PFSK-1 (cell line): ENCODE measurements around the gene TAP1. TPM values are rescaled to one million over a fixed set of nuclear protein-coding genes. Genes with fewer than 3 reads are reported as not detected.

Experiments
- FOXP2 ChIP-seq: optimal IDR thresholded peaks from 2 replicates; pipeline ENCODE3; 2011; ENCODE audit warnings: borderline replicate concordance, control low read depth, inconsistent platforms; ENCODE audit not compliant: insufficient read depth; ENCODE audit errors: extremely low read length, extremely low read depth
- POLR2AphosphoS5 ChIP-seq: IDR thresholded peaks from 2 replicates; pipeline ENCODE4 v1.6.1; 2012; ENCODE audit warnings: low read depth, mild to moderate bottlenecking, control low read depth, low read length, moderate library complexity
- SIN3A ChIP-seq: IDR thresholded peaks from 2 replicates; pipeline ENCODE4 v1.6.1; 2012; ENCODE audit warnings: mild to moderate bottlenecking, low read length, moderate library complexity, borderline replicate concordance; ENCODE audit not compliant: insufficient read depth
- TAF1 ChIP-seq: IDR thresholded peaks from 2 replicates; pipeline ENCODE4 v1.6.1; 2012; ENCODE audit warnings: low read length, control low read depth, borderline replicate concordance; ENCODE audit not compliant: insufficient read depth
- polyA plus RNA-seq: library from polyadenylated mRNA; unstranded; fragments of >200 nt; gene quantifications from one replicate; pipeline ENCODE4 v1.2.1, GENCODE V29; 2012; ENCODE audit warnings: low read depth, missing spikeins; ENCODE audit not compliant: insufficient read length
- TF ChIP-seq, protein P1 (sequence below), 2 experiments: IDR thresholded peaks; 2 replicates each; pipeline versions ENCODE4 v1.6.1 to v1.8.0; 2011 to 2012; ENCODE audit warnings: low read depth in 2 of 2, low read length in 2 of 2, control low read depth in 1 of 2, inconsistent platforms in 1 of 2, mild to moderate bottlenecking in 1 of 2, moderate library complexity in 1 of 2; ENCODE audit not compliant: insufficient read depth in 1 of 2

TAP1 gene, protein sequence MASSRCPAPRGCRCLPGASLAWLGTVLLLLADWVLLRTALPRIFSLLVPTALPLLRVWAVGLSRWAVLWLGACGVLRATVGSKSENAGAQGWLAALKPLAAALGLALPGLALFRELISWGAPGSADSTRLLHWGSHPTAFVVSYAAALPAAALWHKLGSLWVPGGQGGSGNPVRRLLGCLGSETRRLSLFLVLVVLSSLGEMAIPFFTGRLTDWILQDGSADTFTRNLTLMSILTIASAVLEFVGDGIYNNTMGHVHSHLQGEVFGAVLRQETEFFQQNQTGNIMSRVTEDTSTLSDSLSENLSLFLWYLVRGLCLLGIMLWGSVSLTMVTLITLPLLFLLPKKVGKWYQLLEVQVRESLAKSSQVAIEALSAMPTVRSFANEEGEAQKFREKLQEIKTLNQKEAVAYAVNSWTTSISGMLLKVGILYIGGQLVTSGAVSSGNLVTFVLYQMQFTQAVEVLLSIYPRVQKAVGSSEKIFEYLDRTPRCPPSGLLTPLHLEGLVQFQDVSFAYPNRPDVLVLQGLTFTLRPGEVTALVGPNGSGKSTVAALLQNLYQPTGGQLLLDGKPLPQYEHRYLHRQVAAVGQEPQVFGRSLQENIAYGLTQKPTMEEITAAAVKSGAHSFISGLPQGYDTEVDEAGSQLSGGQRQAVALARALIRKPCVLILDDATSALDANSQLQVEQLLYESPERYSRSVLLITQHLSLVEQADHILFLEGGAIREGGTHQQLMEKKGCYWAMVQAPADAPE
- polyA plus RNA-seq, result 1.9 TPM

DNA sequence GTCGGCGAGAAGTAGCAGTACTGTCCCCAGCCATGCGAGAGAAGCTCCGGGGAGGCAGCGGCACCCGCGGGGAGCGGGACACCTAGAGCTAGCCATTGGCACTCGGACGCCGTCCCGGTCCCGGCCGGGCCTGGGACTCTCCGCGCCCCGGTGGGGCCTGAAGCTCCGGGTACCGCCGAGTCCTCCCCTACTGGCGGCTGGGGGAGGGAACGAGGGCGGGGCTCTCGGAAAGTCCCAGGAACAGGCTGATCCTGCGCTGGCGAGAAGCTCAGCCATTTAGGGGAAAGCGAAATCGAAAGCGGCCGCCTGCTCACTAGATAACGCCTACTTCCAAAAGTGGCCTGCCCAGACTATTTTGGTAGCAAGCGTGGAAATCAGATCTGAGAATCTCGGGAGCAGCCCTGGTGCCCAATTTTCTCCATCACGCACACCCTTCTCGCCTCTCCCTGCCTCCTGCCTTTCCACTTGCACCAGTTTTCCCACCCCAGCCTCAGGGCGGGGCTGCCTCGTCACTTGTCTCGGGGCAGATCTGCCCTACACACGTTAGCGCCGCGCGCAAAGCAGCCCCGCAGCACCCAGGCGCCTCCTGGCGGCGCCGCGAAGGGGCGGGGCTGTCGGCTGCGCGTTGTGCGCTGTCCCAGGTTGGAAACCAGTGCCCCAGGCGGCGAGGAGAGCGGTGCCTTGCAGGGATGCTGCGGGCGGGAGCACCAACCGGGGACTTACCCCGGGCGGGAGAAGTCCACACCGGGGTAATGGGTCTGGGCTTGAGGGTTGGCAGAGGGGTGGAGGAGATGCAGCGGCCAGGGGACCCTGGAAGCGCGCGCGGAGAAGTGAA lies at the start of gene TAP1, which contains the start of gene PSMB9:
TAP1 (minus strand) TSS at position 164 of the 835 bp plus-strand sequence; CDS start at position 96, 68 bp downstream.
PSMB9 (plus strand) TSS at position 652 of the 835 bp plus-strand sequence; CDS start at position 690, 38 bp downstream.
- TF ChIP-seq FOXP2 (peak; percentile 83), TAF1 (no peak), SIN3A (0 out of 2 replicates have a peak, but pooled peaks have one; percentile 41), POLR2AphosphoS5 (peak; percentile 30; the same call in 1 of the 2 replicates)
- TF ChIP-seq, protein P1, sequence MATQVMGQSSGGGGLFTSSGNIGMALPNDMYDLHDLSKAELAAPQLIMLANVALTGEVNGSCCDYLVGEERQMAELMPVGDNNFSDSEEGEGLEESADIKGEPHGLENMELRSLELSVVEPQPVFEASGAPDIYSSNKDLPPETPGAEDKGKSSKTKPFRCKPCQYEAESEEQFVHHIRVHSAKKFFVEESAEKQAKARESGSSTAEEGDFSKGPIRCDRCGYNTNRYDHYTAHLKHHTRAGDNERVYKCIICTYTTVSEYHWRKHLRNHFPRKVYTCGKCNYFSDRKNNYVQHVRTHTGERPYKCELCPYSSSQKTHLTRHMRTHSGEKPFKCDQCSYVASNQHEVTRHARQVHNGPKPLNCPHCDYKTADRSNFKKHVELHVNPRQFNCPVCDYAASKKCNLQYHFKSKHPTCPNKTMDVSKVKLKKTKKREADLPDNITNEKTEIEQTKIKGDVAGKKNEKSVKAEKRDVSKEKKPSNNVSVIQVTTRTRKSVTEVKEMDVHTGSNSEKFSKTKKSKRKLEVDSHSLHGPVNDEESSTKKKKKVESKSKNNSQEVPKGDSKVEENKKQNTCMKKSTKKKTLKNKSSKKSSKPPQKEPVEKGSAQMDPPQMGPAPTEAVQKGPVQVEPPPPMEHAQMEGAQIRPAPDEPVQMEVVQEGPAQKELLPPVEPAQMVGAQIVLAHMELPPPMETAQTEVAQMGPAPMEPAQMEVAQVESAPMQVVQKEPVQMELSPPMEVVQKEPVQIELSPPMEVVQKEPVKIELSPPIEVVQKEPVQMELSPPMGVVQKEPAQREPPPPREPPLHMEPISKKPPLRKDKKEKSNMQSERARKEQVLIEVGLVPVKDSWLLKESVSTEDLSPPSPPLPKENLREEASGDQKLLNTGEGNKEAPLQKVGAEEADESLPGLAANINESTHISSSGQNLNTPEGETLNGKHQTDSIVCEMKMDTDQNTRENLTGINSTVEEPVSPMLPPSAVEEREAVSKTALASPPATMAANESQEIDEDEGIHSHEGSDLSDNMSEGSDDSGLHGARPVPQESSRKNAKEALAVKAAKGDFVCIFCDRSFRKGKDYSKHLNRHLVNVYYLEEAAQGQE (IDR thresholded peaks at IDR 0.05; ENCODE audit: insufficient read depth in 1 of 2, low read depth in 2 of 2, low read length in 2 of 2), result peak; percentile 81 to 90

DNA sequence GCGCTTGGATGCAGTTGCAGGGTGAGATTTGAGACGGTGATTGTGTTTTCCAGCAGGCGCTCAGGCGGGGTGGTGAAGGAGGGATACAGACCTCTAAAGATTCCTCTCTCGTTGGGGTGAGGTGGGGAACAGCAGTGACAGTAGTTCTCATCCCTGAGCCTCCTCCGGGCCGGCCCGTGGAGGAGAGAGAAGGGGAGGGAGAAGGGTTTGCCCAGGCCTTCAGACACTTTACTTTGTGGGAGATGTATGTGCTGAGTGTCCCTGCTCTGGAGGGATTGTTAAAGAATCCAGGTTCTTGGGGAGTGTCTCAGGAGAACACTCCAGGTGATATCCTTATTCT lies 41.5 kb upstream of the TAP1 start:
- no peak for TF ChIP-seq FOXP2
- TF ChIP-seq, protein P1 (IDR thresholded peaks at IDR 0.05; ENCODE audit: insufficient read depth in 1 of 2, low read depth in 2 of 2, low read length in 2 of 2), result no peak
- no peak for TF ChIP-seq POLR2AphosphoS5
- TF ChIP-seq TAF1, result no peak
- TF ChIP-seq SIN3A, result no peak

DNA sequence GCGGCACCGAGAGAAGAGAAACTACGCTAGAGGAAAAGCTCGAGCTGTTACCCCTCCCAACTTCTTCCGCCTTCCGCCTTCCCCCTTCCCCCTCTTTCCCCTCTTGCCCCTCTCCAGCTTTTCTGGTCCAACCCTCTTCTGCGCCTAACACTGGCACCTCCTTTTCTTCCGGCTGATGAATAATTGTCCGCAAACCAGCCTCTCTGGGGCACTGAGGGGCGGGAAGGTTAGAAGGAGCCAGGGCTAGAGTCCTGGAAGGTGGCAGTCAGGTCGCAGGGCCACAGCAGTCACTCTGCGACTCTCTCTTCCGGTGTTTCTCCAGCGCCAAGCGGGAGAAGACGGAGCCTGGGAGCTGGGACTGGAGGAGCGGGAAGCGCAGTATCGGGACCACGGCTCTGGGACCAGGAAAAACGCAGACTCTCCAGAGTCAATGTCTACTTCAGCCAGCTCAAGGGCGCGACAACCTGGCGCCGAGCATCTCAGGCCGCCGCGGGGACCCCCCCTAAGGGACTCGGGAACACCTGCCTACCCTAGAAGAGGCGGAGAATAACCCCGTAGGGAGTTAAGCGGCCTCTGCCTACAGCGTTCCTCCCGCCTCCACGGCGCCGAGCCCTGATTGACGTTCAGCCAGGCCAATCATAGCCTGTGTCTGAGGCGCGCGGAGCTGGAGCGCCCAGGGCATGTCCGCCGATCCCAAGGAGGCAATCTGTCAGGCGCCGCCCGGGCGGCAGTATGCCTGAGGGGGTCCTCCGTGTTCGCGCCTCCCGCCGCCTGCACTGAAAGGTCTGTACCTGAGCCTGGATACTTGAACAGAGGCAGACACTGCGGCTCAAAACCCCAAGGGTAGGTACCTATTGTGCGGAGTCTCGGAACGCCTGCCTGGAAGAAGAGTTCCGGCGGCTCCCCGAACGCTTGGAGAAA lies 40.8 kb upstream of the TAP1 start:
- TF ChIP-seq POLR2AphosphoS5 (peak; percentile 58; the same call in 1 of the 2 replicates), SIN3A (no peak), TAF1 (0 out of 2 replicates have a peak, but pooled peaks have one; percentile 49)

DNA sequence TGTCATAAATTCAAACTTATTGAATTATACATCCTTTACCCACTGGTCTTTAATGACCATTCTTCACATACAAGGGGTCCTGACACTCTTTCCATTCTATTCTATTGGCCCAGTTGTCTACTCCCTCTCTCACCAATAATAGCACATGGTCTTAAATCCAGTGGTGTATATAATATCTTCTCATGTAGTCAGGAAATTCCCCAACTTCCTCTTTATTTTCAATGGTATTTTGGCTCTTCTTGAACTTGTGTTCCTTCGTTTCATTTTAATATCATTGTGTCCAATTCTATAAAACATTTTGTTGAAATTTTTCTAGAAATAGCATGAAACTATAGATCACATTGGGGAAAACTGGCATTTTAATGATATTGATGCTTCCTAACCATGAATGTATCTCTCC lies 37.3 kb upstream of the TAP1 start:
- no peak for TF ChIP-seq SIN3A
- TF ChIP-seq POLR2AphosphoS5, result no peak
- TF ChIP-seq TAF1, result no peak

DNA sequence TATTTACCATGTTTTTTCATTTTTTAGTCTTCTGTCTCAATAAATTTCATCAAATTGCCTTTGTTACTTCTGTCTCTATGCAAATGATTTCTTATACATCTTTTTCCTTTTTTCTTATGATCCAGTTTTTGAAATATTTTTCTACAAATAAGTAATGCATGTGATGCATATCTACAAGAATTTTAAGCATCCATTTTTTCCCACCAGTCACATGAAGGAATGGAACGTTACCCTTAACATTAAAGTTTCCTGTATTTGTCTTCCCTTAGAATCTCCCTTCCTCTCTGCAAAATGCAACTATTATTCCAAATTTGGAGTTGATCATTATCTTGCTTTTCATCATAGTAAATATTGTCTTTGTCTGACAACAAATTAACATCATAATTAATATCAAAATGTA lies 36.0 kb upstream of the TAP1 start:
- no peak for TF ChIP-seq SIN3A
- TF ChIP-seq POLR2AphosphoS5, result no peak
- no peak for TF ChIP-seq TAF1

DNA sequence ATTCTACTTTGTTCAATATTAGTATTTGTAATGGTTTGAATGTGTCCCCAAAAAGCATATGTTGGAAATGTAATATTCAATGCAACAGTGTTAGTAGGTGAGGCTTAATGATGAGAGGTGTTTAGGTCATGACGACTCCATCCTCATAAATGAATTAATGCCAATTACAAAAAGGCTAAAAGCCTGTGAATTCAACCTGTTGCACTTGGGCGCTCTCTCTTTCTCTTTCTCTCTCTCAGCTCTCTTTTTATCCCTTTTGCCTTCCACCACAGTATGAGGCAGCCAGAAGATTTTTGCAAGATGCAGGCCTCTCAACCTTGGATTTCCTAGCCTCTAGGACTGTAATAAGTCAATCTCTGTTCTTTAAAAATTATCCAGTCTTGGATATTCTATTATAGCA lies 35.1 kb upstream of the TAP1 start:
- TF ChIP-seq POLR2AphosphoS5 (no peak), SIN3A (no peak), FOXP2 (no peak)
- TF ChIP-seq, protein P1 (IDR thresholded peaks at IDR 0.05; ENCODE audit: insufficient read depth in 1 of 2, low read depth in 2 of 2, low read length in 2 of 2), result no peak
